Fibroblast of lung (primary cell): ENCODE results near the gene ANGPTL8. TPM values are rescaled to one million over a fixed set of nuclear protein-coding genes. Genes with fewer than 3 reads are reported as not detected.

Source experiments
- DNase-seq, 2 donors: peaks; one replicate each; pipeline versions ENCODE4 v3.0.0 to v3.0.0-alpha.2; 2010; ENCODE audit warnings: low read depth in 2 of 2
- H2AFZ ChIP-seq: 2 replicates; pipeline ENCODE4 v1.5.1; 2012; ENCODE audit warnings: low read length, control low read depth, inconsistent platforms
- H3K27ac ChIP-seq: 2 replicates; pipeline ENCODE4 v1.5.1; 2011; ENCODE audit warnings: low read length, control low read depth; ENCODE audit not compliant: insufficient read depth
- H3K27me3 ChIP-seq: 2 replicates; pipeline ENCODE4 v1.5.1; 2011; ENCODE audit warnings: mild to moderate bottlenecking, low read length; ENCODE audit not compliant: control insufficient read depth, insufficient read depth
- H3K36me3 ChIP-seq: 2 replicates; pipeline ENCODE4 v1.5.1; 2011; ENCODE audit warnings: low read length; ENCODE audit not compliant: control insufficient read depth, insufficient read depth
- H3K4me1 ChIP-seq: 2 replicates; pipeline ENCODE4 v1.5.1; 2011; ENCODE audit warnings: low read length; ENCODE audit not compliant: control insufficient read depth, insufficient read depth; ENCODE audit errors: extremely low read depth
- H3K4me2 ChIP-seq: 2 replicates; pipeline ENCODE4 v1.5.1; 2011; ENCODE audit warnings: low read length, control low read depth; ENCODE audit not compliant: insufficient read depth; ENCODE audit errors: extremely low read depth
- H3K4me3 ChIP-seq, 4 experiments: fragments of 200-600 bp in 1 of 4; sonication (generic) in 1 of 4; replicated peaks in 1 of 4; 2 replicates each; pipeline ENCODE4 v1.5.1; 2011 to 2016; ENCODE audit warnings: low read length in 4 of 4, low read depth in 3 of 4, mild to moderate bottlenecking in 3 of 4, control low read depth in 2 of 4, inconsistent platforms in 1 of 4, mixed read lengths in 1 of 4; ENCODE audit not compliant: insufficient read depth in 1 of 4; ENCODE audit errors: control extremely low read depth in 1 of 4
- H3K79me2 ChIP-seq: 2 replicates; pipeline ENCODE4 v1.5.1; 2012; ENCODE audit warnings: mild to moderate bottlenecking, low read length, inconsistent platforms; ENCODE audit not compliant: control insufficient read depth, insufficient read depth
- H3K9ac ChIP-seq: 2 replicates; pipeline ENCODE4 v1.5.1; 2011; ENCODE audit warnings: mild to moderate bottlenecking, low read length, control low read depth; ENCODE audit not compliant: insufficient read depth
- H3K9me3 ChIP-seq: 2 replicates; pipeline ENCODE4 v1.5.1; 2012; ENCODE audit warnings: low read depth, low read length; ENCODE audit not compliant: control insufficient read depth, insufficient read depth
- H4K20me1 ChIP-seq: 2 replicates; pipeline ENCODE4 v1.5.1; 2011; ENCODE audit warnings: low read length; ENCODE audit not compliant: control insufficient read depth, insufficient read depth; ENCODE audit errors: extremely low read depth
- EZH2 ChIP-seq: IDR thresholded peaks from 2 replicates; pipeline ENCODE4 v1.5.1; 2012; ENCODE audit warnings: low read length, control low read depth, mild to moderate bottlenecking; ENCODE audit errors: missing control alignments
- polyA plus RNA-seq, 2 donors: library from polyadenylated mRNA; depleted of rRNA in 1 of 2; stranded (reverse) in 1 of 2; unstranded in 1 of 2; fragments of >200 nt; gene quantifications; 2 replicates each; pipeline ENCODE4 v1.2.1, GENCODE V29; 2011 to 2012; ENCODE audit warnings: missing spikeins in 1 of 2
- total RNA-seq: library from RNA; depleted of rRNA; stranded (reverse); fragments of >200 nt; gene quantifications from 2 replicates; pipeline ENCODE4 v1.2.1, GENCODE V29; 2014
- TF ChIP-seq, protein P1 (sequence below), 2 donors: IDR thresholded peaks in 1 of 2; conservative IDR thresholded peaks in 1 of 2; 1 replicate in 1 of 2; 2 replicates in 1 of 2; pipeline ENCODE4 v1.5.1; 2011 to 2012; ENCODE audit warnings: low read length in 2 of 2, control low read depth in 1 of 2, inconsistent platforms in 1 of 2, low read depth in 1 of 2, mild to moderate bottlenecking in 1 of 2

ANGPTL8 gene
- total and polyA plus RNA-seq, 2 donors (not counting 1 experiment from before 2014, with no cell fraction given), result not detected

DNA sequence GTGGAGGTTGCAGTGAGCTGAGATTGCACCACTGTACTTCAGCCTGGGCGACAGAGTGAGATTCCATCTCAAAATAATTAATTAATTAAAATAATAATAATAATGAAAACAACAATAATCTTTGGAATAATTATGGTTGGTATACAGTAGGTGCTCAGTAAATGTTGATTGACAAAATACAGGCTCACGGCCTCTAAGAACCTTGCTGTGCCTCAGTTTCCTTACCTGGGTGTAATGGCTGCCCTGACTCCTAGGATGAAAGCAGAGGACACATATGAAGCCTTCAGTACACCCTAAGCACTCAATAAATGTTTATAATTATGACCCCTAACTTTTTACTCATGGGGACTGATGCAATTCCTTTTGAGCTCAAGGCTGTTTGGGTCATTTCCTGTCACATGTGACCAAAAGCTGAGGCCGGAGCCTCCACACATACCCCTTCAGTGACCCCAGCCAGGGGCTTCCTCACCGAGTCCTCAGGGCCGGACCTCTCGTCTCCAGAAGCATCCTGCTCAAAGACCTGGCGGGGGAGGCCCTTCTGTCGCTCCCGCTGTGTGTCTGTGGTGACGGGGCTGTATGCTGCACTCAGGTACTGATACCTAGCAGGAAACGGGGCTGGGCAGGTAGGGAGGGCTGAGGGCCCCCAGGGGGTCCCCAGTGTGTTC is 12.4 kb downstream of the ANGPTL8 start:
- H3K9me3 ChIP-seq, result no peaks in the 10 kb centered on the region
- no peak overlapping the region for H3K4me3 ChIP-seq
- H3K27me3 ChIP-seq, result no peaks in the 10 kb centered on the region
- H3K79me2 ChIP-seq, result no peaks in the 10 kb centered on the region
- H4K20me1 ChIP-seq, result no peaks in the 10 kb centered on the region
- DNase-seq, result no peak
- H3K4me2 ChIP-seq, result no peak overlapping the region
- TF ChIP-seq EZH2, result no peak
- TF ChIP-seq, protein P1, sequence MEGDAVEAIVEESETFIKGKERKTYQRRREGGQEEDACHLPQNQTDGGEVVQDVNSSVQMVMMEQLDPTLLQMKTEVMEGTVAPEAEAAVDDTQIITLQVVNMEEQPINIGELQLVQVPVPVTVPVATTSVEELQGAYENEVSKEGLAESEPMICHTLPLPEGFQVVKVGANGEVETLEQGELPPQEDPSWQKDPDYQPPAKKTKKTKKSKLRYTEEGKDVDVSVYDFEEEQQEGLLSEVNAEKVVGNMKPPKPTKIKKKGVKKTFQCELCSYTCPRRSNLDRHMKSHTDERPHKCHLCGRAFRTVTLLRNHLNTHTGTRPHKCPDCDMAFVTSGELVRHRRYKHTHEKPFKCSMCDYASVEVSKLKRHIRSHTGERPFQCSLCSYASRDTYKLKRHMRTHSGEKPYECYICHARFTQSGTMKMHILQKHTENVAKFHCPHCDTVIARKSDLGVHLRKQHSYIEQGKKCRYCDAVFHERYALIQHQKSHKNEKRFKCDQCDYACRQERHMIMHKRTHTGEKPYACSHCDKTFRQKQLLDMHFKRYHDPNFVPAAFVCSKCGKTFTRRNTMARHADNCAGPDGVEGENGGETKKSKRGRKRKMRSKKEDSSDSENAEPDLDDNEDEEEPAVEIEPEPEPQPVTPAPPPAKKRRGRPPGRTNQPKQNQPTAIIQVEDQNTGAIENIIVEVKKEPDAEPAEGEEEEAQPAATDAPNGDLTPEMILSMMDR (conservative IDR thresholded peaks at IDR 0.05 in 1 of 2, IDR thresholded peaks at IDR 0.05 in 1 of 2; ENCODE audit: low read depth in 1 of 2, low read length in 2 of 2), result no peak
- H3K27ac ChIP-seq, result no peak overlapping the region
- H3K4me1 ChIP-seq, result peaks cover 10% of the 10 kb centered on the region
- no peak overlapping the region for H3K9ac ChIP-seq
- H2AFZ ChIP-seq, result no peak overlapping the region
- peaks cover 2% of the 10 kb centered on the region for H3K36me3 ChIP-seq

DNA sequence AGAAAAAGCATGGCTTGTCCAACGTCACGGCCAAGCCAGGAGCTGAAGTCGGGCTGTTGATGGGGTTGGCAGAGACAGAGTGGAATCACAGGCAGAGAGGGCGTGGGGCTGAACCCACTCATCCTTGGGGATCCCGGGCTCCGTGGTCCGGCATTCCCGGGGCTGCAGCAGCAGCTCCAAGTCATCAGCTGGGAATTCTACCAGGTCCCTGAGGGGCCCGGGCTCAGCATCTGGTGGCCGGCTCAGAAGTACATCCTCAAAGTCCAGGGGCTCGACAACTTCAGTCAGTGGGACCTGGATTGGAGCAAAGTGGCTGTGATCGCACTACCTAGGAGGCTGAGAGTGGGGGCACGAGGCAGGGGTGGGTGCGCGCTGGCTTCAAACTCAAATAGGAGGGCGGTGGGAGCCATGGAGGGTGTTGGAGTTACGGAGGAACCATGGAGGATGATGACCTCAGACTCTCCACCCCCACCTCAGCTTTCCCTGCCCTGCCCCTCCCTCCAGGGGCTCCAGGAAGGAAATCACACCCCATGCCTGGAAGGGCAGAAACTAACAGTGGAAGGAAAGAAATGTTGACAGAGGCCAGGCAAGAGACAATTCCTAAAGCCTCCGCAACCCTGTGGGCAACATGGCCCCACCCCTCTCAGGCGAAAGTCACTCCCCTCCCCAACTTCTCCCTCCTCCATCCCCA is 13.4 kb downstream of the ANGPTL8 start:
- H3K4me1 ChIP-seq, result peaks cover 8% of the 10 kb centered on the region
- no peak overlapping the region for H3K27ac ChIP-seq
- no peaks in the 10 kb centered on the region for H4K20me1 ChIP-seq
- H3K36me3 ChIP-seq, result no peaks in the 10 kb centered on the region
- H3K27me3 ChIP-seq, result no peaks in the 10 kb centered on the region
- TF ChIP-seq, protein P1 (conservative IDR thresholded peaks at IDR 0.05 in 1 of 2, IDR thresholded peaks at IDR 0.05 in 1 of 2; ENCODE audit: low read depth in 1 of 2, low read length in 2 of 2), result no peak
- TF ChIP-seq EZH2, result no peak
- H3K4me2 ChIP-seq, result no peak overlapping the region
- no peak overlapping the region for H3K4me3 ChIP-seq
- no peaks in the 10 kb centered on the region for H3K79me2 ChIP-seq
- H2AFZ ChIP-seq, result no peak overlapping the region
- H3K9ac ChIP-seq, result no peak overlapping the region
- H3K9me3 ChIP-seq, result no peaks in the 10 kb centered on the region
- no peak for DNase-seq

DNA sequence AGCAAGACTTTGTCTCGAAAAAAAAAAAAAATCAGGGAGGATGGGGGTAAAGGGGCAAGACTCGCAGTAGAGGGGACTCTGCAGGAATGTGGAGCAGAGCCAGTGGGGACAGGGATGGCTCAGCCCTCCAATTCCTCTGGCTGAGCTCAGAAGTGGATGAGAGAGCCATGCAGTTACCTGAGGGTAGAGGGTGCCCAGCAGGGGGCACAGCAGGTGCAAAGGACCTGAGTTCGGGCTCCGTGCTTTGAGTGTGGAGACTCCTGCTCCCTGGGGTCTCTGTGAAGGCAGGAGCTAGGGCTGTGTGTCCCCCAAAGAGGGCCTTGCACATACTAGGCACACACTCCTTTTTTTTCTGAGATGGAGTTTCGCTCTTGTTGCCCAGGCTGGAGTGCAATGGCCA is 15.2 kb downstream of the ANGPTL8 start:
- no peaks in the 10 kb centered on the region for H3K36me3 ChIP-seq
- no peak overlapping the region for H3K4me3 ChIP-seq
- H3K4me2 ChIP-seq, result no peak overlapping the region
- H3K9me3 ChIP-seq, result no peaks in the 10 kb centered on the region
- no peak for DNase-seq
- no peak overlapping the region for H2AFZ ChIP-seq
- peaks cover 8% of the 10 kb centered on the region for H3K4me1 ChIP-seq
- no peaks in the 10 kb centered on the region for H4K20me1 ChIP-seq
- H3K9ac ChIP-seq, result no peak overlapping the region
- TF ChIP-seq, protein P1 (conservative IDR thresholded peaks at IDR 0.05 in 1 of 2, IDR thresholded peaks at IDR 0.05 in 1 of 2; ENCODE audit: low read depth in 1 of 2, low read length in 2 of 2), result no peak
- TF ChIP-seq EZH2, result no peak
- H3K27me3 ChIP-seq, result no peaks in the 10 kb centered on the region
- H3K79me2 ChIP-seq, result no peaks in the 10 kb centered on the region
- no peak overlapping the region for H3K27ac ChIP-seq
